GM12801 (cell line): ENCODE results near the gene TNFSF18.

Source experiments
- TF ChIP-seq, protein P1 (sequence below): IDR thresholded peaks from one replicate; pipeline ENCODE4 v1.5.1; 2011; ENCODE audit warnings: control low read depth; ENCODE audit not compliant: insufficient read length; ENCODE audit errors: extremely low read depth

TNFSF18 gene

DNA sequence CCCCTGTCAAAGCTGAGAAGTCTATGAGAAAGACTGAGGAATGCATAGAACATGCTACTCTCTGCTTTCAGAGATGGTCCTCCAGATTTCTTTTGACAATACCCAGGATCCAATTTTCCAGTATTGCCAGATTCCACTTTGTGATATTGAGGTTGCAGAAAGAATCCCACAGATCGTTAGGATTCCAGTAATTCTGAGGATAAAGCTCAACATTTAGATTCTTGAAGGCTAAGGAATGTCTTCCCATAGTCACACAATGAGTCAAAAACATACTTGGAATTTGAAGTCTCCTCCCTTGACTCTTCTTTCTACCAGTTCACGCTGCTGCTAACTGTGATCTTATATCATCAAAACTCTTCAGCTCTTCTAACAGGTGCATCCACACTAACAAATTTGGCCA, 57.1 kb downstream of the TNFSF18 start:
- TF ChIP-seq, protein P1, sequence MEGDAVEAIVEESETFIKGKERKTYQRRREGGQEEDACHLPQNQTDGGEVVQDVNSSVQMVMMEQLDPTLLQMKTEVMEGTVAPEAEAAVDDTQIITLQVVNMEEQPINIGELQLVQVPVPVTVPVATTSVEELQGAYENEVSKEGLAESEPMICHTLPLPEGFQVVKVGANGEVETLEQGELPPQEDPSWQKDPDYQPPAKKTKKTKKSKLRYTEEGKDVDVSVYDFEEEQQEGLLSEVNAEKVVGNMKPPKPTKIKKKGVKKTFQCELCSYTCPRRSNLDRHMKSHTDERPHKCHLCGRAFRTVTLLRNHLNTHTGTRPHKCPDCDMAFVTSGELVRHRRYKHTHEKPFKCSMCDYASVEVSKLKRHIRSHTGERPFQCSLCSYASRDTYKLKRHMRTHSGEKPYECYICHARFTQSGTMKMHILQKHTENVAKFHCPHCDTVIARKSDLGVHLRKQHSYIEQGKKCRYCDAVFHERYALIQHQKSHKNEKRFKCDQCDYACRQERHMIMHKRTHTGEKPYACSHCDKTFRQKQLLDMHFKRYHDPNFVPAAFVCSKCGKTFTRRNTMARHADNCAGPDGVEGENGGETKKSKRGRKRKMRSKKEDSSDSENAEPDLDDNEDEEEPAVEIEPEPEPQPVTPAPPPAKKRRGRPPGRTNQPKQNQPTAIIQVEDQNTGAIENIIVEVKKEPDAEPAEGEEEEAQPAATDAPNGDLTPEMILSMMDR = no peak

DNA sequence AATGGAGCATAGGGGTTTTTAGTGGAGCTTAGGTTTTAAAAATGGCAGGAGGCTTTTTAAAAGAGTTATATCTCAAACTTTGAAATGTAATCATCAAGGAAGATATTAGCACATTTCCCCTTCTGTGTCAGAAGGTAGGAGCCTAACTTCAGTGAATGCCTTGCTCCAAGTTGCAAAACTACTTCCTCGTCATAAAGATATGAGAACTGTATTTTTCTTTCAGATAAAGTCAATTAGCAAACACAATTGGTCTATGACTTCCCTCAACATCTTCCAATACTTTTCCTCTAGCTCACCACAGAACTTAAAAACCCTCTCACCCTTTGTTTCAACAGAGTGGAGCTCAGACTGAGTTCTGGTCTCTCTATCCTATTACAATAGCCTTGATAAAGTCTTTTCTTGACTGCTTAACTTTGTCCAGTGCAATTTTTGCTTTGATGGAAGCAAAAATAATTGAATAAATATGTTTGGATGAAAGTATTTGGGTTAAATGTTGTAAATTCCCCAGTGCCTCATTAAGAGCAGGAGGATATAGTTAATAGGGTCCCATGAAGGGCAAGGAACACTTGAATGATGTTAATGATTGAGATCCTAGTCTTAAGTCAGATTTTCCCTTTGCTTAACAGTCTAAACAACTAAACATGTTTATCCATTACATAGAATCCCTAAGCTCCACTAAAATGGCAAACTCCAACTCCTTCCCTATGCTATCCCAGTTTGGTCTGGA, 58.9 kb downstream of the TNFSF18 start:
- TF ChIP-seq, protein P1 = no peak

DNA sequence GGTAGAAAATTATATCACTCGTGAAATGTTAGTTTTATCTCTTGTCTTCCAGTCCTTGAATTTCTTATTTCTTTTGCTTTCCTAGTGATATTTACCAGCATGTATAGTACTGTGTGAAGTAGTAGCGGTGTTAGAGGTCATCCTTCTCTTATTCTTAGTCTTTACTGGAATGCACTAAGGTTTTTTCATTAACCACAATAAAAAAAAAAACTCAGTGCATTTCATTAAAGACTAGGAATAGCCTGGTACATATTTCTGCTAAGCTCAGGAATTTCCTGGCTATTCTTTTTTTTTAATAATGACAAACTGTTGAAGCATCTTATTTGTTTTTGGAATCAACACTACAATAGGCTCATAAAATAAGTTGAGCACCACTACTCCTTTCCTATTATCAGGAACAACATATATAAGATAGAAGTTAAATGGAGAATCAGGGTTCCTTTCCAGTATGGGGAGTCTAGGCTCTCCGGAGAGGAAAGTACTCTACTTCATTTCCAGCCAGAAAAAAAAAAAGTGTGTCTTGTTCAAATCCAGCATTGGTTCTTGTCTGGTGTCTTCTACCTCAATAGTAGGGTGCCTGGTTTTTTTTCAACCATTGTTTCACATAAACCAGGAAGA, 60.0 kb downstream of the TNFSF18 start:
- TF ChIP-seq, protein P1 = no peak
